ENCODE results near the gene SLC8A1.

Gene SLC8A1

DNA sequence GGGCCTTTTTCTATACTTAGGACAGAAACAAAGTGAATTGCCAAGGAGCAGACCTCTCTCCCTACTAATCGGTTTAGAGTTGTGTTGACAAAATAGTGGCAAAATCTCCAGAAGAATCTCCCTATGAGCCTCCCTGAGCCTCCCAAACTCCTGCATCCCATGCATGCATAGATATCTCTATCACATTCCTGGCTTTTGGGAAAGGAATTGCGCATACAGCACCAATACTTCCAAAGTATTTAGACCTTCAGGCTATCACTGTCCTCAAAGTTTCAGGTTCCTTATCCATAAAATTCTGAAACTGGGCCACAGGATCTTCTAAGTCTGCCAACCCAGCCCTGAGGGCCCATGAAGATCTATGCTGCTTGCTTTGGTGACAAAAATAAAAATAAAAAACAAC lies 152.1 kb downstream of the SLC8A1 start:
- DNase-seq: no peak

DNA sequence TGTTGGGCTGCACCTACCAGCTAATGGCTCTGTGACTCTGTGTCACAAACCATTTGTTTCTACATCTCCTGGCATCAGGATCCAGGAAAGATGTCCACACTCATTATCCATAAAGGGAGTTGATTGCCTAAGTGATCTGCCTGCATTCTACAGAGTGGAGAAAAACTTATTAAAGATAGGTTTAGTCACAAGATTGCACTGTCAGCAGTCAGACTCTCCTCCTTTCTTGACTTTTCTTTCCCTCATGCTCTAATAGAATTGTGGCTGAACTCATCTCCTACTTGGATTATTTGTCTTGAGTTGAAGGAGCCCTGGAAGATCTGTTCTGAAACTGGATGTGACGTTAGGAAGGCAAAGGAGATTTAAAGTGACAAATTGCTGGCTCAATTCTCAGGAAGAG lies 152.7 kb downstream of the SLC8A1 start:
- no peak for DNase-seq

DNA sequence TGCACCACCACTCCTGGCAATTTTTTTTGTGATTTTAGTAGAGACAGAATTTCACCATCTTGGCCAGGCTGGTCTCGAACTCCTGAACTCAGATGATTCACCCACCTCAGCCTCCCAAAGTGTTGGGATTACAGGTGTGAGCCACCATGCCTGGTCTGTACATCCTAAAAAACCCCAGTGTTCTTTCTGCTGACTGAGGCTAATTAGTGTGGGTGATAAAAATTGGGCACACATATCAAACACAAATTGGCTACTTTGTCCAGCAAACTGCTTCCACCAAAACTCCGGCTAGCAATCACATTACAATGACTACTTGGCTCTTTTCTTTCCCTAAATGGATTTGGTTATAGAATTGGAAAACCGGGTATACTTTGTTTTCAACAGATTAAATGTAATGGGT lies 153.9 kb downstream of the SLC8A1 start:
- no peak for DNase-seq

DNA sequence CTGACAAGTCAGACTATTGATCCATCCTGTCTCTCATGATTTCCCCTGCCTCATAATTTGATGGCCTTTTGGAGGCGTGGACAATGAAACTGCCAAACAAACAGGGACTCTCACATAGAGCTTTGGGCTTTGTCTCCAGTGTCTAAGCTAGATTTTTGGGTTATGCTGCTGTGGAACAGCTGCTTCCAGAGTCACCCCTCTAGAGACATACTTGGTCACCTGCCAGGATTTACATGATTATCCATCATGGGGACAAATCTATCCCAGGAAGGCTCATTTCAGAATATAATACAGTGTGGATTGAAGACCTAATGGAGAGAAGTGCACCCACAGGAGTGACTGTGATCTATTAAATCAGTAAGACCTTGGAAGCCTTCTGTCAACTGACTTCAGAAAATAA lies 159.6 kb downstream of the SLC8A1 start:
- no peak for DNase-seq

DNA sequence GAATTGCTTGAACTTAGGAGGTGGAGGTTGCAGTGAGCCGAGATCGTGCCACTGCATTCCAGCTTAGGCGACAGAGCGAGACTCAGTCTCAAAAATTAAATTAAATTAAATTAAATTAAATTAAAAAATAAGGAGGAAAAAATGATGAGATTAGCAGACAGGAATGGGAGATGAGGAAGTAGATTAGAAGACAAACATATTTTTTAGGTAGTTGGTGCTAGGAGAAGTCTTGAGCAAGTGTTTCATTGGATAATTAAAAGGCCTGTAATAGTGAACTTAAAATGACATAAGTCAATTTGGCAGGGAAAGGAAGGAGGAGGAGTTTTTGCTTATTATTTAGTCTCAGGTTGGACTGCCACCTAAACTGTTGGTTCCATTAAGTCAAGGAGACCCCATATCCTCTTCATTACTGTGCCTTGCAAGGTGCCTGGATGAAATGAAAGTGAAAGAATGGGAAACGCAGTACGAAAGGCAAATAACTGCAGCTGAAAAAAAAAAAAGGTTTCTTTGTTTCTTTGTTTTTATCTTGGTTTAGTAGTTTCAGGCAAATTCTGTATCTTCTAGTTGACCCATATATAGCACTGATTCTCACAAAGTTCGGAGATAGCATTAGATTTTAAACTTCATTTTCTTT lies 162.0 kb downstream of the SLC8A1 start:
- no peak for DNase-seq

DNA sequence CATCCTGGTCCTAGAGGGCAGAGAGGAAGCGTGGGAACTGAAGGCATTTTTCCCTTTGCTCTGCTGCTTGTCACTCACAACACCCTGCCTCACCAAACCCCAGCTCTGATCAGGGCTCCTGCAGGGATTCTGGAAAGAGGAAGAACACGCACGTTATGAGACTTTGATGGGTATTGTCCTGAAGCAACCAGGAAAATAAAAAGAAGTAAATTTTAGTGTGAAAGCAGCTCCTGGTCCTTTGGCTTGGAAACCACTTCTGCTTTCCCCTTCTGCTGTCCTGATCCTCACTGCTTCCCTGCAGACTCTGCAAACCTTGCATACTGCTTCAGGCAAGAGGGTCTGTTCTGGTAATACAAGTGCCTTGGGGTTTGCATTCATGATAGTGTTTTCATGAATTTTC lies 164.1 kb downstream of the SLC8A1 start:
- no peak for DNase-seq

DNA sequence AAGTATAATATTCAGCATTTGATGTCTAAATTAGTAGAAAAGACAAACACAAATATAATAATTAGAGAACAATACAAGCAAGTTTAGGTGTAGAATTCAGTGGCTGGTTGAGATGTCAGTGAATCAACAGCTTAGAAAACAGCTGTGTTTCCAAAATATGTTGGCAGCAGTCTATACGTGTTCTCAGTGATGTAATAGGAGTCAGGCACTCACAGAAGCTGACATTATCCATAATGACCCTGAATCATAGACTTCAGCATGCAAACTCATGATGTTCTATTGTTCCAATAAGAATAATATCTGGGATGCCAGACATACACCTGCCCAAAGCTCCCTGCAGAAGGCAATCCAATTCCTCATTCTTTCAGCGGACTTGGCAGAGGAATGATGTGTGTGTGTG lies 164.7 kb downstream of the SLC8A1 start:
- DNase-seq: no peak

DNA sequence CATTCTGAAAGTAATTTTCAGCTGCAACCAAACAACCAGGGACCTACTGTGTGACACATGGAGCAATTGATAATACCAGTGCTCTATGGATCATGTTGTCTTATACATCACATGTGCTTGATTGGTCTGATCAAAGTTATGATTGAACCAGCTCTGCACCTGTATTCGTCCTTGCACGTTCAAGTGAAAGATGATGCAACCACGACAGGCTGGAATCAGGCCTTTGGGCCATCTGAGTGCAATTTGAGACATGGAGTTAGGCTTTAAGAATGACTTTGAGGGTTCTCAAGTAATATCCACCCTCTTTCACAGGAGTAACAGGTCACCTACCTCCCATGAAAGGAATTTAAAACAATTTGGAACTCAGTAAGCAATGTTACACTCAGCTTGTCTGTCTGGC lies 165.2 kb downstream of the SLC8A1 start:
- DNase-seq: no peak

DNA sequence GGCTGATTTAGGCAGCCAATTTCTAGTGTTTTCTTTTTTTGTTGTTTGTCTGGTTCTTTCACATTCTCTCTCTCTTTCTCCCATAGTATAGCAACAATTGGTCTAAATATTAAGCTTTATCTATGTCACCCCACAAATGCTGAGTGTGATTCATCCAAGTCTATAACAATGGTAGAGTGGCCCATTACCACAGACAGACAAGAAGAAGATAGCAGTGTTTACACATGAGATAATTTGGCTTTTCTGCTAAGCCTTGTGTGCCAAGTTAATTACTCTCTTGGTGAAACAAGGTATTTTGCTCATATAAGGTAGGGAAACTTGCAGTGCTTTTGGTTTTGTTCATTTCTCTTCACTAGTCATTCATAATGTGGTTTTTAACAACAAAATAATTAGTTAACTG lies 166.5 kb downstream of the SLC8A1 start:
- no peak for DNase-seq

DNA sequence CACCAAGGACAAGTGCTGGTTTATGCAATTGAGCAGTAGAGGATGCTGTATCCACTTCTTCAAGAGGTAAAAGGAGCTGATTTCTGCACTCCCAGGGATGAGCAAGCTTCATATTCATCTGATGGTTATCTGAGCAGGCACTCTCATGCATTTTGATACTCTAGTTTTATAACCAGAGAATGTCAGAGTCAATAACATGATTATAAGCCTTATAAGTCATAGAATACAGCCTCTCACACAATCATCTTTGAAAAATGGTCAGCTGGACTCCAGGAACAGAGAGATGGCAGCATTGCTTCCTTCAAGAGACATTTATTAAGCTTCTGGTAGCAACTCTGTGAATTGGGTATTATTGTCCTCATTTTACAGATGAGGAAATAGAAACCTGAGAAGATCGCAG lies 167.1 kb downstream of the SLC8A1 start:
- DNase-seq: no peak

DNA sequence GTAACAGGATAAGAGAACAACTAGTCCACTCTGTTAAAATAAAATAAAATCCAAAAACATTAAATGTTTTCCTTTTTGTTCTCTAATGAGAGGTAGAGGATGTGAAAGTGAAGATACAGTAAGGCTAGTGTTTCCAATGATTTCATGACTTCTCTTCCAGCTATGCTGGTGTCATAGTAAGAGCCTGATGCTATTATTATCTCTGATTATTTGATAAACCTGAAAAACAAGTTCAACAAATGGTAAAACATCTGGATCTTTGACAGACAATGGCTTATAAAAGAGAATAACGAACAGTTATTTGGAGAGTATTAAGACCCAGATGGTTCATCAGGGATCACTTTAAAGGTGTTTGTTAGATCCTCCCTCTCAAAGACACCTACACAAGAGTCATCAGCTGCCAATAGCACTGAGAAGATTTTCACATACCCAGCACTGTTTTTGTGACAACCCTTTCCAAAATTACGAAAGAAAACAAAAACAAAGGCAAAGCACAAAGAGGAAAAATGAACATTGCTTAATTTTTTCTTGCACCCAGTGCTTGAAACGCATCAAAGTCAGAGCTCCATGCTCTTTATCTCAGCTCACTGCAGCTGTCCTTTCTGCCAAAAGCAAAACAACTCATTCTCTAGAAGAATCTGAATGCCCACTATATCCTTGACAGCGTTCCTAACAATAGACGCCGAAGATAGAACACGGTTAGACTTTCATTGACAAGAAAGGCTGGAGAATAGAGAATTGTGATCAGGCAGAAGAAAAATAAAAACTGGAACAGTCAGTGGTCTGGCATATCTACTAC lies 168.6 kb downstream of the SLC8A1 start:
- DNase-seq: no peak

DNA sequence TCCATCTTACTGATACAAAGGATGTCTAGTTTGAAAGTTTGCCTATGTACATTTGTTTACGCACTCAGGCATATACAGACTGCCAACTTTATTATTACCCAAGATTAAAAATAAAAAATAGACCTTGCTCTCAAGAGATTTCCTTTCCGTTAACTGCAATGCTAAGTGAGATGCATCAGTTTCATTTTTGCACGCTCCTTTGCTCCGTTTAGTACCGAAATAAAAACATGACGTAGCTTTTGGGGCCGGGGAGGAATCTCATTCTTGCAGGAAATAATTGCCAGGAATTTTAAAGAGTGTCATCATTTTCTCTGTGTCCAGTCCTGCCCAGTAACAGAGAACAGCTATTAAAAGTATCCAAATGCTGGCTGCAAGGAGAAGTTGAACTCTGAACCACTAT lies 169.5 kb downstream of the SLC8A1 start:
- DNase-seq: no peak

DNA sequence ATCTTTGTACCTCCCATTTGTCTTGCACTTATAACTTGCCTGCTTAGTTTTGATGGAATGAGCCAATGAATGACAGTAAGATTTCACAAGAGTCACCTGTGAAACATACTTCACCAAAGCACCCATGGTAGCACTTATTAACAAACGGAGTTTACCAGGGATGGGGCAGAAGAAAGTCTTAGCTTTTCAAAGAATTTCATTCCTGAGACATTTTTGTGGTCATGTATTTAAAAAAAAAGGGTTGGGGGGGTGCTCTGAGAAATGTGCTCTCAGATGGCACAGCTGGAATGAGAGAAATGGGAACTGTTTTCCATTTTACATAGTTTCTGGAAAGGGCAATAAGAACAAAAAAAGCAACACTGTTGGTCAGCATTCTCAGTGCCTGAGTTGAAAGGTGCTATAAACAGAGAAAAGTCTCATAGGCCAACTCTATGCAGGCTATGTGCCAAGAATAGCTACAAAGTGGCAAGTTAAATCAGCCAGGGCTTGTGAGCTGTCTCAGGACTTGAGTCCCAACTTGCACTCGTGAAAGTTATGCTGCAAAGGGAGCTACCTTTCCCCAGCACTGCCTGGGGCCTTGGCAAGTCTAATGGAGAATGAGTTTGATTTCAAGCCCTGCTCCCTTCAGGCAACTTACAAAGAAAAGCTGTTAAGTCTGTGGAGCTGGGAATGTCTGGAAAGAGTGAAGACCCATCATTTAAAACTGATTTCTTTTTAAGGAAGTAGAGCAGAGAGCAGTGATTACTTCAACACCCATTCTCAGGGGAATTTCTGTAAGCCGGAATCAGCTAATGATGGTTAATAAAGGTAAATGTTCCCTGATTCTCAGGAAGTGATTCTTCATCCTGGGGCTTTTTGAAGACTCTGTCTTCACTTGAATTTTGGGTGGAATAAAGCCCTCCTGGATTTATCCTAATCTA lies 170.6 kb downstream of the SLC8A1 start:
- no peak for DNase-seq

DNA sequence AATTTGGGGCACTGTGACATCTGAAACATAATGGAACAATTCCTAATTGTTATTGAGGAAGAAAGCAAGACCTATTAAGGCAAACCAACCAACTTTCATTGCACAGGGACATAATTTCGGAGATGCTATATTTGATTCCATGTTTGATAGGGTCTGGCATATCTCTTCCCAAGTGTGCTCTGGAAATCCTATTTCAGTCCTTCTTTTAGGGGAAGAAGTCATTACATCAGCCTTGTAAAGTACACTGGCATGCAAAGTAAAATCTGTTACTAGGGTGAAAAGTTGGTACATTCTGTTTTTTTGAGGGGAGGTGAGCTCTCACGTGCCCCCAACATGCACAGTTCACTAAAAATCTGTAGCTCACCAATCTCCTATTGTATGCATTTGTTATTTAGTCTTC lies 172.4 kb downstream of the SLC8A1 start:
- DNase-seq: no peak

DNA sequence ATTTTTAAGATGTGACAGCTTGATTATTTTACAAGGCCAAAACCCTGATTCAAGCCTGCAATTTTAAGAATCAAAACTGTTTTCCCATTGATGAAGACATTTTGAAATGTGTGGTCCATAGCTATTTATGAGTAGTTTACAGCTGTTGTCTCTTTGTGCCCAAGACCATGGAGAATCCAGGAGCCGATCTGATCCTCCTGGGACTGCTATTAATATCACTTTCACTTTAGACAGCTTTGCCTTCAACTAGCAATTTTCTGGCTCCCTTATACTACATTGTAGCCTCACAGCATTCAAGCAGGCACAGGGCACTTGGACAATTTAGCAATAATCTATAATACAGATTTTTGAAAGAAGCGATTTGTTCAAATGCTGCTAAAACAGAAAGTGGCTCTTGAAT lies 172.9 kb downstream of the SLC8A1 start:
- no peak for DNase-seq

DNA sequence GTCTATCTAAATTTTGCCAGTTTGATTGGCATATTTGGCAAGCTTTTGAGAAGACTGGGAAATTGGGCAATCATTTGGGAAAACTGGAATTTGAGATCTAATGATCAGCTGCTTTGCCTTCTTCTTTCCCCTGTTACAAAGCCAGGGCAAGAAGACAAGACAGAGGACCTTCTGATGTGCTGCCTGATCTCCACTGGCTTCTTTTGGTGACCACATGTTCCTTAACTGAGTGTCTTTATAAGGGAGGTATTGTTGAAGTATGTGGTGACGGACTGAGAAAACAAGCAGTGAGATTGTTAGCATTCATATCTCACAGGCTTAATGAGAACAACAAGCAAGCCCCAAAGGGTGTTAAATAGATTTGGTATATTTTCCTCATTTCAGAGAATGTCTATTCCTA lies 175.8 kb downstream of the SLC8A1 start:
- no peak for DNase-seq

DNA sequence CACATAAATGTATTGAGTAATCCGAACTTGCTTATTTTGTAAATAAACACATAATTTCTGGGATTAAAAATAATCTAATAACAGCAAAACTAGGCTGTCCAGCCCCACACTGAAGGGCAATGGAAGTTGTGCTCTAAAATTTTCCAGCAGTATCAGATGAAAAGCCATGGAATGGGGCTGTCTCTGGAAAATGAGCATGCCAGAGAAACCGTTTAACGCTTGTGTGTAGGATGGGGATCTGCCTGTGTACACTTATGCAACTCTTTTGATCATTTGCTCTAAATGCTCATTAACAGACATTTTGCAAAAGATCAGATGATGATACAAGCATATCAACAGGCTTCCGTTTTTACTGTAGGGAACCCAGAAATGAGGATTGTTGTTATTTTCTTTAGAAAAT lies 177.6 kb downstream of the SLC8A1 start:
- no peak for DNase-seq

DNA sequence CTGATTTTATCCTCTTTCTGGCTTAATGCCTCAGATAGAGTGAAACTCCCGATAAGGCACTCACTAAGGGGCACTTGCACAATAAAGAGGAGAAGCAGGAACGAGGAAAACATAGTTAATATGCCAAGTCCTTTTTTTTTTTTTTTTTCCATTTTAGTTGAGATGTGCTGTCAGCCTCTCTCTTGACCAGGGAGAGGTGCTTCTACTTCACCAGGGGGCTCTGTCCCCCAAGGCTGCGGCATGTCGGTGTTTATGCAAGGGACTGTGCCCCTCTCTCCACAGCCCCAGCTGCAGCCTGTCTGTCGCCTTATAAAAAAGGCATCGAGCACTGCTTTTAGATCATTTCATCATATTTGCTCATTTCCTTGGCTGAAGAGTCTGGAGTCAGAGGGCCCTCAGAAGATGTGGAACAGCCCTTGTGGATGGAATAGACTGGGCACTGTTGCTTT lies 178.1 kb downstream of the SLC8A1 start:
- no peak for DNase-seq

DNA sequence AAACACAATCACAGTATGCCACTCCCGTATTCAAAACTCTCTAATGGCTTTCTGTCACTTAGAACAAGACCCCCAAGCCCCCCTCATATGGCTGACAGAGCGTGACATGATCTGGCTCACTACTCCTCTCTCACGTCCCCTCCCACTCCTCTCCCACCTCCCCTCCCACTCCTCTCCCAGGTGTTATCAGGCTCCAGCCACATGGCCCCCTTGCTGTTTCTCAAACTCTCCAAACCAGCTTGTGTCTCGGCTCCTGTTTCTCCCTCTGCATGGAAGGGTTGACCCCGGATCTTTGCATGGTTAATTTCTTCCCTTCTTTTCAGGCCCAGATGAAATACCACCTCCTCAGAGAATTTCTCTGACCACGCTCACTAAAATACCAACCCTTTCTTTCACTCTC lies 180.8 kb downstream of the SLC8A1 start:
- DNase-seq: no peak

DNA sequence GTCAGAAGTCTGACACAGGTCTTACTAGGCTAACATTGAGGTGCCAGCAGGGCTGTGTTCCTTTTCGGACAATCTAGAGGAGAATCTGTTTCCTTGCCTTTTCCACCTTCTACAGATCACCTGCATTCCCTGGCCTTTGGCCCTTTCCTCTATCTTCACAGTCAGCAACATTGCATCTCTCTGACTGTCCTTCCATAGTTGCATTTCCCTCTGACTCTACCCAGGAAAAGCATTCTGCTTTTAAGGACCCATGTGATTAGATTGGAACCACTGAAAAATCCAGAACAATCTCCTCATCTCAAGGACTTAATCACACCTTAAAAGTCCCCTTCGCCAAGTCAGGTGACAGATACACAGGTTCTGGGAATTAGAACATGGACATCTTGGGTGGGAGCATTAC lies 181.5 kb downstream of the SLC8A1 start:
- no peak for DNase-seq

DNA sequence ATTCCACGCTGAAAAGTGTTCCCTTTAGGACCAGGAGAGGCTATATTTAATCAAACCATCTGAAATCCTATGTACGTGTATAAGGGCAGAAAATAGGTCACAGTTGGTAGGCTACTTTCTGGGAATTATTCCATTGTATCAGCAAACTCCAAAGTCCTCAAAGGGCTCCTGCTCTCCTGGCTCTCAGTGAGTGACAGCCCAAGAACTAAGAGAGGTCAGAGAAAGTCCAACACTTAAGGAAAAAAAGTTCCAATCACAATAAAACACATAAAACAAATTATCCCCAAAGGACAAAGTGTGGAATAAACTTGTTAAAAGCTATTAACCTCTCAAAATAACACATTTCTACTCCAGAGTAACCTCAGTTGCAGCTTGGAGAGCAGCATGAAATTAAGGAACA lies 183.3 kb downstream of the SLC8A1 start:
- no peak for DNase-seq

DNA sequence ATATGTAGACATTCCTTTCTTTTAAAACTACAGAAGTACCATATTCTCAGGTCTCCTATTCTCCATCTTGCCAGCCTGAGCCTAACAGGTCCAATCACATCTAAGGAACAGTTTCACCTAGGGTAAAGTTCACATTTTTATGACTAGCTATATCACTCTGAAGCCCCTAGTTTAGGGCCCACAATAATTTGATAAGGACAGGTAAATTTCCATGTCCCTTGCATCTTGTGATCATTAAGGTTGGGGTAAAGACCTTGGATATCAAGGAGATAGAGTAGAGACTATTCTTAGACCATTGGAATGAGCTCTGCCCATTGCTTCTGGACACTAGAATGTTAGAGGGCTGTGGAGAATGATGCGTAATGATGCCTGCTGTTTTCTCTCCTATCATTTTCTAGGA lies 185.7 kb downstream of the SLC8A1 start:
- no peak for DNase-seq

DNA sequence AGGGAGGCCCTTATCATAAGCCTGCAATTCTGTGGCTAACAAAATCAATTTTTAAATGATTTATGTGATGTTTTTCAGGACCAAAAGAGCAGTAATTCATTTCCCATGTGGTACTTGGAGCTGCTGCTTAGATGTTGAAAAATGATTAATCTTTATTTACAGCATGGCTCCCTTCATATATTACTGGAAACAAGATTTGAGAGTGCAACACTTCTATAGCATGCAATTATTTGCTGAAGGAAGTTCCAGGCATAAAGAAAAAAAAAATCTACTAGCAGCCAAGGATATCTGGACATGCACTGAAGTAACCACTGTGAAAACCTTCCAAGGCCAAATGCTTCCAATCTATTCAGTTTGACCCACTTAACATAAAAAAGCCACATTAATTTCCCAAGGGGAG lies 186.3 kb downstream of the SLC8A1 start:
- DNase-seq: no peak

DNA sequence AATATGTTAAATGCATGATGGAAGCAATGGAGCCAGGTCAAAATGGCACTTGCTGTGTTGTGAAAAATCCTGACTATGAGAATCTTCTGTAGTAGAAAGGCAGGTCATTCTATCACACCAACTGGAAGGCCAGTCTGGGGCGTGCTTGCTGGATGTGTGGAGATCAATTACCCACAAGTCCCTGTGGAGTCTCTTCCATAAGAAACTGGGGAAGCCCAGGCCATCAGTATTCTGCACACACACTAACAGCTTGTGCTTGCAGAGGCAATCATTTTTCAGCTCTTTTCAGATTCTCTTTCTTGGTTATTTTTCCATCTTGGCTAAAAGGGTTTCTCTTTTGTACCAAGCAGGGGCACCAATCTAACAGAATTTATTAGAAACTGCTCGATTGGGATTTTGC lies 190.8 kb downstream of the SLC8A1 start:
- no peak for DNase-seq
